HG03460 (cell line): ENCODE data around the gene PSMB7.

Experiments used
- ATAC-seq: cut with Tn5 transposase; IDR thresholded peaks from one replicate; pipeline ENCODE4 v1.9.1; 2021; ENCODE audit not compliant: unreplicated experiment

PSMB7 gene

GRCh38 chr9:124346347-124347163 lies 68.7 kb downstream of the PSMB7 start:
- ATAC-seq, result no peak

DNA sequence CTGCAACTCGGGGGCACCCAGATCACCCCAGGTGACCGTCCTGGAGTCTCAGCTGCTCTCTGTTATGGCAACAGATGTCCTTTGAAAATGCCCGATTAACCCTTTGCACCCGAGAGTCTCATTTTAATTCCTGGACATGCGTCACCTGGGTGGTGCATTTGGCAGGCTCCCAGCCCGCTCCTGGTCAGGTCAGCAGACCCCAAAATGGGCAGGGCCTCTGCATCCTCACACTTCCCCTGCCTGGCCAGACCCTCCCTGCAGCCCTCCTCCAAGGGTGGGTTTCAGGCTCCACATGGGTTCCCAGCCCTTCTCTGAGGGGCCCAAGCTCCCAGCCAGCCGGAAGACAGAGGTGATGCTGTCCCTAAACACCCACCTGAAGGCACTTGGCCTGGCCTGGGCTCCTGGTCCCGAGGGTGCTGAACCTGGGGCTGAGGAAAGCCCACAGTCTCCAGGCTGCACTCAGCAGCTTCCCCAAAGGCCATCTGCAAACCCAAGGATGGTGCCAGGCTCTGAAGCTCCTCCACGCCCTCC lies 69.4 kb downstream of the PSMB7 start:
- ATAC-seq, result no peak

- no peak for ATAC-seq
These were observed 70.2 kb downstream of the PSMB7 start for GRCh38 chr9:124345063-124345462.

DNA sequence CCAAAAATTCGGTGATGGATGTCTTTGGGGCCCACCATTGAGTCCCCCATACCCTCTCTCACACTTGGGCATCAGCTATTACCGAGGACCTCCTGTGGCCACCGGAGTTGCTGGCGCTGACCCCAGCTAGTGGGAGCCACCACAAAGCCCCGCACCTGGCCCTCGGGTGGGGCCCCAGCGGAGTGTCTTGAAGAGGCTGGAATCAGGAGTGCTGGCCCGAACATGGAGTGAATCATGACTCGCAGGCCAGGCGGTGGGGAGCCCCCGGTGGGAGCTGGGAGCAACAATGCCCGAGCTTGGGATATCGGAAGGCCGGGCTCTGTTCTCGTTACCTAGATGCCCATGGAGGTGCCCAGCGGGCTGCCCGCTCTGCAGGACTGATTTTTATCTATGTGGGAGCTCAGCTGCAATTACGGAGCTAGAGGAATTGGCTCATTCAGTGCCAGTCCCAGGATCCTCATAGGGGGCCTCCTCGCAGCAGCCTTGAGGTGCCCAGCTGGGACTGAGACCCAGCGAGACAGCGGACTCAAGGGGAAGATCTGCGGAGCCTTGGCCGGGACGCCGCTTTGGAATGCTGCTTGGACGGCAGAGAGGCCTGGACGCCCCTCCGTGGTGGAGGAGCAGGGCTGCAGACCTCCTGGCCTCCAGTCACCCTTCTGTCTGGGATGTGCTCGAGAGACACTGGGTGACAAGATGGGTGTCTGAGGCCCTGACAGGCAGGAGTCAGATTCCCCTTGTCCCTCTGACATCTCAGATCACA lies 70.8 kb downstream of the PSMB7 start:
- ATAC-seq, result no peak

GRCh38 chr9:124343533-124344290 lies 71.5 kb downstream of the PSMB7 start:
- ATAC-seq, result no peak

DNA sequence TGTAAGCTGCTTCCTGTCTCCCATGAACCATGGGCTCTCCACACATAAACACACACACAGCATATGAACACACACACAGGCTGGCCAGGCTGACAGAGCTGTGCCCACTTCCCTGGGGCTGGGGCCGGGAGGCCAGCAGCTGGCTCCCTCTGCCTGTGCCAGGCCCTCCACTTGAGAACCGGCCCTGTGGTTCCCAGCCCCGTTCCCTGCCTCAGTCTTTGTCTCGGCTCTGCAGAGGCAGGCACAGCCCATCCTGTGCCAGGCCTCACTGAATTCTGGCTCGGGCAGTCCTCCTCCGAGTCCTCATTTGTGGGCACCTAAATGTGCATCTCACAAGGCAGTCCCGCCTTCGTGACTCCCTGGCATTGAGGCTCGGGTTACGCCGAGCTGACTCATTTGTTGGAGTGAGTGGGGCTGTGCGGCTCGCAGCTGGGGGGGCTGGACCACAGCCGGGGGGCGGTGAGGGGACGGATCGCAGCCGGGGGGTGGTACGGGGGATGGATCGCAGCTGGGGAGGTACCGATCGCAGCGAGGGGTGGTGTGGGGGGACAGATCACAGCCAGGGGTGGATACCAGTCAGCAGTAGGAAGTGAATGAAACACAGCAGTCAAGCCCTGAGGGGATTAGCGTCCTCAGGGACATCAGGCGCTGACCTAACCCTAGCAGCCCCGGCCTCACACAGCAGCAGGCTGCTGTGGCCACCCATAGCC lies 72.3 kb downstream of the PSMB7 start:
- no peak for ATAC-seq

DNA sequence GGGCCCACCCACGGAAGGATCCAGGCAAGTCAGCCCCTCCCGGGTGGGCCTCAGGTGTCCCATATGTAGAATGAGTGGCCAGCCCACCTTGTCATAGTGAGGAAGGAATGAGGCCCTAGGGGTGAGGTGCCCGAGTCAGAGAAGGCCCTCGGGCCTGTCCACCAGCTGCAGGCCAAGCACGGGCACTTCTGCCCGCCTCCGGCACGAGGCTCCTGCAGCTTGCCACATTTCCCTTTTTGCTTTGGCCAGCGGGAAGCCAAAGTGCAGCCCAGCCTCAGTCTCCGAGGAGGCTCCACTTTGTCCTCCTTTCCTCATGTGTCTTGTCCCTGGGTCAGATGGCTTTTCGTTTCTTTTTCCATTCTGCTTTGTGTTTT lies 72.9 kb downstream of the PSMB7 start:
- no peak for ATAC-seq

DNA sequence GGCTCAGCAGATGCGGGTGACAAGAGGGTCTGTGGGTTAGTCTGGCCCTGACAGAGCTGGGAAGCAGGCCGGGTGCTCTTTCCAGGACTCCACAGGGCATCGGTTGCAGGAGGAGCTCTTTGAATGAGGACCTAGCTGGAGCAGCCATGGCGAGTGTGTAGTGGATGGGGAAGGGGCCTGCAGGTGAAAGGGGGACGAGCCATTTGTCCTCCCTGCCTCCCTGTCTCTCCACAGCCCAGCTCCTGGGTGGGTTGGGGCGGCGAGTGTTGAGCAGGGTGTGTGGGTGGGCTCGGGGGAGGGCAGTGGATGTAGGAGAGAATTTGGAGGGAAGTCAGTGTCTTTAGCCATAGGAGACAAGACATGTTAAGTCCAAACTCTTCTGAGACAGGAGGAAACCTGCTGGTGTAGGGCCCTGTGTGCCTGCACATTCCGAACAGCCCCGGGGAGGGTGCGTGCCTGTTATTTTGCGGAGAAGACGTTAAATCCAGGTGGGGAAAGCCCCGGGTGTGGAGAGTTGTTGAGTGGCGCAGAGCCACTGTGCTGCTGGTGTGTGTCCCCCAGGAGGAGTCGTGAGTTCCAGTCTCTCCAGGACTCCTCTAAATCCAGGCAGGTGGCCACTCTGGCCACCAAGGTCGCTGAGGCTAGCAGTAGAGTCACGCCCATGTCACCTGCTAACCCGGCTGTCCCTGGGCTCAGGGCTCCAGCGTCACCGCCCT lies 73.6 kb downstream of the PSMB7 start:
- no peak for ATAC-seq

DNA sequence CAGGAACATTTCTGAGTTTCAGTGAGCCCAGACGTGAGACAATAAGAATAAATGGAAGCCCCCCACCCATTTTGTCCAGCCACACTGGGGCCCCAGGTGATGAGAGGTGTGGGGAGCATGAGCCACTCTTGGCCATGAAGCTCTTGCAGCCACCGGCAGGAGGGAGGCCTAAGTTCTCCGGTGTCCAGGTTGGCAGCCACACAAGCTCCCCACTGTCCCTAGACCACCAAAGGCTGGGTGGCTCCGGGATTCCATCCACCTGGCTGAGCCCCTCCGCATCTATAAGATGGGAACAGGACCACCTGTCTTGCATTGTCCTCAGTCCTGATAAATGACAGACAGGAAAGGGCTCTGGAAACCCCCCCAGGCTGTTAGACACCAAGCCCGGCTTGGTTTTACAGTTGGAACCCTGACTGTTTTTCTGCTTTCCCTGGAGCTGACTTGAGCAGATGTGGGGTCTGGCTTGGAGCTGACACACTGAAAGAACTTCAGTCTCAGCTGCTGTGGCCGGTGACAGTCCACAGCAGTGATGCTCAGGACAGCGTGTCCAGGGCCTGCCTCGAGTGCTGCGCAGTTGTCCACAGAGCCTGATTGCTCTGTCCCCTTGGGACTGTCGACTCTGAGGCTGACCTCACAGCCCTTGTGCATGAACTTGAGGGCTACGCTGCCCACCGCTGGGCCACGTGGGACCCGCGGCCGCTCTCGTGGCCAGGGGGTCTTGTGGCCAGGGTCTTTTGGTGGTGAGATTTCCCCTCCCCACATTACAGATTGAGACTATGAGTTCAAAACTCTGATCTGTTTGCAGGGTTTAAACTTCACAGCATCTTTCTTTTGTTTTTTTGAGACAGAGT lies 74.8 kb downstream of the PSMB7 start:
- no peak for ATAC-seq

DNA sequence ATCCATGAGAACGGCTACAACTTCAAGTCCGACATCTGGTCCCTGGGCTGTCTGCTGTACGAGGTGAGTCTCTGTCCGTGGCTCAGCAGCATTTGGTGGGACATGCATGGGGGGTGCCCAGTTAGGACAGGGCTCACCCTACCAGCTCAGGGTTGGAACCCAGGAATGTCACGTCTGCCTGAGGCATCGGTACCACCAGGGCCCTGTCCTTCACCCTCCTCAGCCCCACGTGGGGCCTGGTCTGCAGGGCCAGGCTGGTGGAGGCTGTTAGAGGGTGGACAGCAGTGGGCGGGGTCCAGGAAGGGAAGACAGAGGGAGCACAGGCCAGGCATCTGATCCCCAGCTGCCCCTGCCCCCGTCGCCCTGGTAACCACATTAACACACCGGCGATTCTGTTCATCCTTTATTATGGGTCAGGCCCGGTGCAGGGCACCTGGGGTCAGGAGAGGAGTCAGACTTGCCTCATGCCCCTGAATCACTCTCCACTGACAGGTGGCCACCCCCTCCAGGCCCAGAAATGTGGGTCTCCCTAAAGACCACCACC lies 75.6 kb downstream of the PSMB7 start:
- no peak for ATAC-seq

DNA sequence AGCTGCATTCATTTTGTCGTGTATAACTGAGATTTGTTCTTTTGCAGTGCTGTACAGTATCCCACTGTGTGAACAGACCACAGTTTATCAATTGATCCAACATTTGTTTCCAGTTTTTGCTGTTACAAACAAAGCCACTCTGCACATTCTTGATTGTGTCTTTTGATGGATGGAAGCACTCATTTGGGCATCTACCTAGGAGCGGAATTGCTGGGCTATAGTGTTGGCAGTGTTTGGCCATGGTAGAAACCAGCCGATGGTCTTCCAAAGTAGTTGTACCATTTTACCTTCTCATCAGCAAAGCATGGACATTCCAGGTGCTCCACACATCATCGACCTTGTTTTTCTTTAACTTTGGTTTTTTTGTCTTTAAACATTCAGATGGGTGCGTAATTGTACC lies 77.7 kb downstream of the PSMB7 start:
- ATAC-seq, result no peak

GRCh38 chr9:124335320-124335707 lies 79.9 kb downstream of the PSMB7 start:
- ATAC-seq, result no peak

- no peak for ATAC-seq
These were observed 80.5 kb downstream of the PSMB7 start for GRCh38 chr9:124334568-124335319.

GRCh38 chr9:124333203-124333579 lies 82.1 kb downstream of the PSMB7 start:
- ATAC-seq, result no peak

- ATAC-seq, result no peak
These were observed 82.7 kb downstream of the PSMB7 start for GRCh38 chr9:124332361-124333202.

GRCh38 chr9:124331580-124331979 lies 83.7 kb downstream of the PSMB7 start:
- ATAC-seq, result no peak

GRCh38 chr9:124330011-124330697 lies 85.1 kb downstream of the PSMB7 start:
- ATAC-seq, result no peak
